Measurements from ENCODE around the gene FARS2. TPM values are rescaled to one million over a fixed set of nuclear protein-coding genes. Genes with fewer than 3 reads are reported as not detected.

Gene FARS2
- total RNA-seq (10 to 100 TPM; 15.4 to 19.6 (median 16.9) TPM), polyA plus RNA-seq (13.9 TPM)
- long read RNA-seq, donor 1, transcript FARS2-201 (7 exons, 1,663 nt): major isoform, 49 of 65 reads
- long read RNA-seq, donor 1, partial matches to known transcripts: 4 of 65 reads
- long read RNA-seq, donor 1, other reads (novel, unspliced or antisense): 10 of 65 reads
- long read RNA-seq, donor 2, transcript FARS2-201 (7 exons, 1,663 nt): major isoform, 14 of 20 reads
- long read RNA-seq, donor 2, partial matches to known transcripts: 0 of 20 reads
- long read RNA-seq, donor 2, other reads (novel, unspliced or antisense): 5 of 20 reads
- long read RNA-seq, donor 3, transcript FARS2-201 (7 exons, 1,663 nt): major isoform, 117 of 150 reads
- long read RNA-seq, donor 3, partial matches to known transcripts: 2 of 150 reads
- long read RNA-seq, donor 3, other reads (novel, unspliced or antisense): 30 of 150 reads
- long read RNA-seq, donor 4, transcript FARS2-201 (7 exons, 1,663 nt): major isoform, 30 of 38 reads
- long read RNA-seq, donor 4, partial matches to known transcripts: 1 of 38 reads
- long read RNA-seq, donor 4, other reads (novel, unspliced or antisense): 5 of 38 reads

- Histone ChIP-seq H3K4me1 (ENCODE audit: control insufficient read depth, insufficient read depth, low read length) (peaks cover 3% of the 10 kb centered on the region), H3K27ac (ENCODE audit: low read length) (peak within 1 kb of the TSS; percentile 100), H3K27me3 (ENCODE audit: control insufficient read depth, insufficient read depth) (no peaks in the 10 kb centered on the region), H3K4me3 (ENCODE audit: low read length) (peak within 1 kb of the TSS; percentile 78), H3K9me3 (ENCODE audit: control insufficient read depth, low read length) (no peaks in the 10 kb centered on the region)
- intact Hi-C loops (cut with DNase I): no loop called here
- under 1% methylated on average over 85 of the region's 85 CpGs for WGBS
- DNase-seq: peak; percentile 92 to 97 (median 96)
- ATAC-seq: peak; percentile 99
Observed at GRCh38 chr6:5260661-5261544, at the start of gene FARS2, which contains the start of gene LYRM4. TSS of gene FARS2 (plus strand) at chr6:5261513. TSS of gene LYRM4 (minus strand) at chr6:5260950. CDS start at chr6:5260733, 217 bp downstream.

GRCh38 chr6:5213836-5214235, 47.5 kb upstream of the FARS2 start:
- H3K9me3 ChIP-seq (ENCODE audit: control insufficient read depth, low read length): no peaks in the 10 kb centered on the region
- H3K27me3 ChIP-seq (ENCODE audit: control insufficient read depth, insufficient read depth): no peaks in the 10 kb centered on the region
- intact Hi-C loops (cut with DNase I): no loop called here
- no peak overlapping the region for H3K27ac ChIP-seq (ENCODE audit: low read length)
- ATAC-seq (peak; percentile 76 to 84), DNase-seq (peak in 2 of 3 donors; percentile 47 to 54)
- no peaks in the 10 kb centered on the region for H3K4me1 ChIP-seq (ENCODE audit: control insufficient read depth, insufficient read depth, low read length)
- WGBS: 59% methylated on average over 8 of the region's 8 CpGs
- no peak overlapping the region for H3K4me3 ChIP-seq (ENCODE audit: low read length)

- Histone ChIP-seq H3K4me1 (ENCODE audit: control insufficient read depth, insufficient read depth, low read length) (no peaks in the 10 kb centered on the region), H3K27me3 (ENCODE audit: control insufficient read depth, insufficient read depth) (no peaks in the 10 kb centered on the region), H3K9me3 (ENCODE audit: control insufficient read depth, low read length) (no peaks in the 10 kb centered on the region), H3K27ac (ENCODE audit: low read length) (peak overlapping the region; percentile 10), H3K4me3 (ENCODE audit: low read length) (no peak overlapping the region)
- DNase-seq (peak; percentile 35 to 81 (median 74)), ATAC-seq (peak; percentile 83 to 91)
- intact Hi-C loops (cut with DNase I): no loop called here
- 51% methylated on average over 10 of the region's 10 CpGs for WGBS
Observed at GRCh38 chr6:5214570-5215052, 46.7 kb upstream of the FARS2 start.

GRCh38 chr6:5215159-5215558, 46.2 kb upstream of the FARS2 start:
- WGBS: 84% methylated on average over 2 of the region's 2 CpGs
- H3K27me3 ChIP-seq (ENCODE audit: control insufficient read depth, insufficient read depth): no peaks in the 10 kb centered on the region
- no peaks in the 10 kb centered on the region for H3K4me1 ChIP-seq (ENCODE audit: control insufficient read depth, insufficient read depth, low read length)
- H3K27ac ChIP-seq (ENCODE audit: low read length): no peak overlapping the region
- no peak overlapping the region for H3K4me3 ChIP-seq (ENCODE audit: low read length)
- no peak for DNase-seq
- no peaks in the 10 kb centered on the region for H3K9me3 ChIP-seq (ENCODE audit: control insufficient read depth, low read length)
- intact Hi-C loops (cut with DNase I): no loop called here
- no peak for ATAC-seq

GRCh38 chr6:5215799-5216198, 45.5 kb upstream of the FARS2 start:
- ATAC-seq (no peak), DNase-seq (no peak)
- Histone ChIP-seq H3K4me3 (ENCODE audit: low read length) (no peak overlapping the region), H3K27me3 (ENCODE audit: control insufficient read depth, insufficient read depth) (no peaks in the 10 kb centered on the region), H3K27ac (ENCODE audit: low read length) (no peak overlapping the region), H3K9me3 (ENCODE audit: control insufficient read depth, low read length) (no peaks in the 10 kb centered on the region), H3K4me1 (ENCODE audit: control insufficient read depth, insufficient read depth, low read length) (no peaks in the 10 kb centered on the region)
- 81% methylated on average over 9 of the region's 9 CpGs for WGBS
- intact Hi-C loops (cut with DNase I): no loop called here

GRCh38 chr6:5217356-5217755, 44.0 kb upstream of the FARS2 start:
- intact Hi-C loops (cut with DNase I): no loop called here
- WGBS: 75% methylated on average over 2 of the region's 2 CpGs
- no peak overlapping the region for H3K27ac ChIP-seq (ENCODE audit: low read length)
- ATAC-seq (no peak), DNase-seq (no peak)
- H3K27me3 ChIP-seq (ENCODE audit: control insufficient read depth, insufficient read depth): no peaks in the 10 kb centered on the region
- H3K4me1 ChIP-seq (ENCODE audit: control insufficient read depth, insufficient read depth, low read length): peaks cover 1% of the 10 kb centered on the region
- no peak overlapping the region for H3K4me3 ChIP-seq (ENCODE audit: low read length)
- no peaks in the 10 kb centered on the region for H3K9me3 ChIP-seq (ENCODE audit: control insufficient read depth, low read length)

GRCh38 chr6:5219011-5219691, 42.2 kb upstream of the FARS2 start:
- no peaks in the 10 kb centered on the region for H3K27me3 ChIP-seq (ENCODE audit: control insufficient read depth, insufficient read depth)
- no peak overlapping the region for H3K4me3 ChIP-seq (ENCODE audit: low read length)
- DNase-seq (no peak), ATAC-seq (no peak)
- intact Hi-C loops (cut with DNase I): no loop called here
- peaks cover 1% of the 10 kb centered on the region for H3K4me1 ChIP-seq (ENCODE audit: control insufficient read depth, insufficient read depth, low read length)
- H3K27ac ChIP-seq (ENCODE audit: low read length): no peak overlapping the region
- no peaks in the 10 kb centered on the region for H3K9me3 ChIP-seq (ENCODE audit: control insufficient read depth, low read length)
- WGBS: 82% methylated on average over 5 of the region's 5 CpGs

- Histone ChIP-seq H3K4me1 (ENCODE audit: control insufficient read depth, insufficient read depth, low read length) (peaks cover 1% of the 10 kb centered on the region), H3K27ac (ENCODE audit: low read length) (no peak overlapping the region), H3K27me3 (ENCODE audit: control insufficient read depth, insufficient read depth) (no peaks in the 10 kb centered on the region), H3K9me3 (ENCODE audit: control insufficient read depth, low read length) (no peaks in the 10 kb centered on the region), H3K4me3 (ENCODE audit: low read length) (no peak overlapping the region)
- DNase-seq: no peak
- intact Hi-C loops (cut with DNase I): no loop called here
- no peak for ATAC-seq
- WGBS: 96% methylated on average over 1 of the region's 1 CpG
Observed at GRCh38 chr6:5220443-5220842, 40.9 kb upstream of the FARS2 start.

- intact Hi-C loops (cut with DNase I): no loop called here
- H3K27me3 ChIP-seq (ENCODE audit: control insufficient read depth, insufficient read depth): no peaks in the 10 kb centered on the region
- DNase-seq: no peak
- ATAC-seq: no peak
- H3K27ac ChIP-seq (ENCODE audit: low read length): no peak overlapping the region
- no peak overlapping the region for H3K4me3 ChIP-seq (ENCODE audit: low read length)
- H3K4me1 ChIP-seq (ENCODE audit: control insufficient read depth, insufficient read depth, low read length): peaks cover 1% of the 10 kb centered on the region
- WGBS: 80% methylated on average over 6 of the region's 6 CpGs
- H3K9me3 ChIP-seq (ENCODE audit: control insufficient read depth, low read length): no peaks in the 10 kb centered on the region
Observed at GRCh38 chr6:5223309-5223708, 38.0 kb upstream of the FARS2 start.

- DNase-seq (no peak), ATAC-seq (no peak)
- H3K27me3 ChIP-seq (ENCODE audit: control insufficient read depth, insufficient read depth): no peaks in the 10 kb centered on the region
- no peaks in the 10 kb centered on the region for H3K9me3 ChIP-seq (ENCODE audit: control insufficient read depth, low read length)
- 96% methylated on average over 3 of the region's 3 CpGs for WGBS
- H3K4me1 ChIP-seq (ENCODE audit: control insufficient read depth, insufficient read depth, low read length): no peaks in the 10 kb centered on the region
- H3K4me3 ChIP-seq (ENCODE audit: low read length): no peak overlapping the region
- intact Hi-C loops (cut with DNase I): no loop called here
- no peak overlapping the region for H3K27ac ChIP-seq (ENCODE audit: low read length)
Observed at GRCh38 chr6:5229356-5229755, 32.0 kb upstream of the FARS2 start.

Measured in right cardiac atrium (tissue), 5 donors.